GM12875 (cell line): ENCODE results near the gene MAGEC1.
"Not testable (repeated sequence)": the region's sequence is repeated elsewhere in the genome, so short reads cannot be mapped to it uniquely, and the experiment has no call there.

Experiments used
- H3K4me3 ChIP-seq: one replicate; pipeline ENCODE4 v1.5.1; 2011; ENCODE audit warnings: low read depth, low read length, control low read depth
- CTCF ChIP-seq: IDR thresholded peaks from 2 replicates; pipeline ENCODE4 v1.5.1; 2011; ENCODE audit warnings: low read depth, mild to moderate bottlenecking, control low read depth, inconsistent platforms, low read length, moderate library complexity, borderline replicate concordance; ENCODE audit not compliant: insufficient read depth

MAGEC1 gene

GRCh38 chrX:141903400-141904155 lies at the start of gene MAGEC1:
MAGEC1 (plus strand) TSS chrX:141903894; CDS start chrX:141905073, 1,179 bp downstream.
- H3K4me3 ChIP-seq: no peak within 1 kb of the TSS
- no peak for TF ChIP-seq CTCF

GRCh38 chrX:141857479-141857878 lies 46.2 kb upstream of the MAGEC1 start:
- TF ChIP-seq CTCF: no peak
- no peak overlapping the region for H3K4me3 ChIP-seq

- TF ChIP-seq CTCF: no peak
- H3K4me3 ChIP-seq: no peak overlapping the region
These were observed 24.1 kb upstream of the MAGEC1 start for GRCh38 chrX:141879616-141880015.

- H3K4me3 ChIP-seq: not testable (repeated sequence)
These were observed 14.9 kb upstream of the MAGEC1 start for GRCh38 chrX:141888811-141889210.

GRCh38 chrX:141894733-141895132 lies 9.0 kb upstream of the MAGEC1 start:
- no peak overlapping the region for H3K4me3 ChIP-seq
- TF ChIP-seq CTCF: no peak

- H3K4me3 ChIP-seq: no peak overlapping the region
- TF ChIP-seq CTCF: no peak
These were observed 6.0 kb upstream of the MAGEC1 start for GRCh38 chrX:141897690-141898089.

GRCh38 chrX:141902366-141902765 lies 1.3 kb upstream of the MAGEC1 start:
- TF ChIP-seq CTCF: no peak

GRCh38 chrX:141904262-141904661 lies 568 bp downstream of the MAGEC1 start:
- no peak for TF ChIP-seq CTCF
- no peak overlapping the region for H3K4me3 ChIP-seq

More at GRCh38 chrX:141902366-141902765, 1.3 kb upstream of the MAGEC1 start:
- no peak overlapping the region for H3K4me3 ChIP-seq
